Skeletal muscle satellite cell (primary cell): ENCODE results near the gene NEURL1B.
A peak's percentile ranks its signal among the peaks of the same experiment; 100 is the strongest.
"Not testable (repeated sequence)": the region's sequence is repeated elsewhere in the genome, so short reads cannot be mapped to it uniquely, and the experiment has no call there.

Experiments
- H3K27me3 ChIP-seq: 2 replicates; pipeline ENCODE4 v1.7.0; 2013; ENCODE audit warnings: low read length; ENCODE audit not compliant: control insufficient read depth, insufficient read depth
- H3K36me3 ChIP-seq: 2 replicates; pipeline ENCODE4 v1.7.0; 2013; ENCODE audit warnings: mild to moderate bottlenecking, control low read depth, low read length; ENCODE audit not compliant: insufficient read depth
- H3K4me1 ChIP-seq: 2 replicates; pipeline ENCODE4 v1.7.0; 2013; ENCODE audit warnings: low read length; ENCODE audit not compliant: control insufficient read depth, insufficient read depth
- H3K4me2 ChIP-seq: 2 replicates; pipeline ENCODE4 v1.7.0; 2013; ENCODE audit warnings: mild to moderate bottlenecking, low read length
- H3K4me3 ChIP-seq: 2 replicates; pipeline ENCODE4 v1.7.0; 2013; ENCODE audit warnings: low read length
- H3K9ac ChIP-seq: 2 replicates; pipeline ENCODE4 v1.7.0; 2013; ENCODE audit warnings: mild to moderate bottlenecking, low read depth, low read length, moderate library complexity
- H3K9me3 ChIP-seq: replicated peaks from 2 replicates; pipeline ENCODE4 v1.7.0; 2013; ENCODE audit warnings: mild to moderate bottlenecking, control low read depth, low read length

Gene NEURL1B

GRCh38 chr5:172706796-172707195 is 65.7 kb downstream of the NEURL1B start:
- H3K9me3 ChIP-seq = no peaks in the 10 kb centered on the region
- H3K4me2 ChIP-seq = no peak overlapping the region
- no peak overlapping the region for H3K4me3 ChIP-seq
- H3K9ac ChIP-seq = no peak overlapping the region
- H3K27me3 ChIP-seq = peaks cover 11% of the 10 kb centered on the region
- H3K4me1 ChIP-seq = peaks cover 5% of the 10 kb centered on the region
- no peaks in the 10 kb centered on the region for H3K36me3 ChIP-seq

GRCh38 chr5:172707285-172708182 is 66.5 kb downstream of the NEURL1B start:
- peaks cover 9% of the 10 kb centered on the region for H3K27me3 ChIP-seq
- H3K36me3 ChIP-seq = no peaks in the 10 kb centered on the region
- peak overlapping the region; percentile 45 for H3K4me2 ChIP-seq
- peaks cover 5% of the 10 kb centered on the region for H3K4me1 ChIP-seq
- H3K9ac ChIP-seq = no peak overlapping the region
- no peaks in the 10 kb centered on the region for H3K9me3 ChIP-seq
- H3K4me3 ChIP-seq = no peak overlapping the region

GRCh38 chr5:172708183-172708505 is 67.1 kb downstream of the NEURL1B start:
- Histone ChIP-seq H3K9me3 (no peaks in the 10 kb centered on the region), H3K4me2 (no peak overlapping the region), H3K9ac (no peak overlapping the region), H3K4me3 (no peak overlapping the region), H3K4me1 (peaks cover 6% of the 10 kb centered on the region), H3K36me3 (no peaks in the 10 kb centered on the region), H3K27me3 (peaks cover 3% of the 10 kb centered on the region)

- Histone ChIP-seq H3K9ac (no peak overlapping the region), H3K4me2 (no peak overlapping the region), H3K9me3 (no peaks in the 10 kb centered on the region), H3K4me1 (peaks cover 25% of the 10 kb centered on the region), H3K4me3 (no peak overlapping the region), H3K36me3 (no peaks in the 10 kb centered on the region), H3K27me3 (no peaks in the 10 kb centered on the region)
Observed at GRCh38 chr5:172710676-172711075, 69.6 kb downstream of the NEURL1B start.

GRCh38 chr5:172711321-172711861 is 70.3 kb downstream of the NEURL1B start:
- peaks cover 26% of the 10 kb centered on the region for H3K4me1 ChIP-seq
- not testable (repeated sequence) for H3K9ac ChIP-seq, H3K36me3 ChIP-seq, H3K9me3 ChIP-seq, H3K4me3 ChIP-seq, H3K4me2 ChIP-seq, H3K27me3 ChIP-seq

GRCh38 chr5:172712610-172713009 is 71.5 kb downstream of the NEURL1B start:
- no peak overlapping the region for H3K9ac ChIP-seq
- no peaks in the 10 kb centered on the region for H3K36me3 ChIP-seq
- H3K4me3 ChIP-seq = no peak overlapping the region
- H3K27me3 ChIP-seq = no peaks in the 10 kb centered on the region
- H3K4me2 ChIP-seq = no peak overlapping the region
- peaks cover 33% of the 10 kb centered on the region for H3K4me1 ChIP-seq
- no peaks in the 10 kb centered on the region for H3K9me3 ChIP-seq

- Histone ChIP-seq H3K4me2 (peak overlapping the region; percentile 73), H3K9ac (peak overlapping the region; percentile 23), H3K9me3 (no peaks in the 10 kb centered on the region), H3K36me3 (no peaks in the 10 kb centered on the region), H3K4me3 (no peak overlapping the region), H3K27me3 (no peaks in the 10 kb centered on the region), H3K4me1 (peaks cover 32% of the 10 kb centered on the region)
Observed at GRCh38 chr5:172713113-172713808, 72.2 kb downstream of the NEURL1B start.

- Histone ChIP-seq H3K36me3 (no peaks in the 10 kb centered on the region), H3K9me3 (no peaks in the 10 kb centered on the region), H3K4me1 (peaks cover 32% of the 10 kb centered on the region)
Observed at GRCh38 chr5:172713809-172714490, 72.9 kb downstream of the NEURL1B start.

GRCh38 chr5:172714491-172715420 is 73.7 kb downstream of the NEURL1B start:
- Histone ChIP-seq H3K4me1 (peaks cover 32% of the 10 kb centered on the region), H3K9ac (peak overlapping the region; percentile 57), H3K9me3 (no peaks in the 10 kb centered on the region), H3K36me3 (no peaks in the 10 kb centered on the region), H3K4me3 (no peak overlapping the region), H3K4me2 (no peak overlapping the region), H3K27me3 (no peaks in the 10 kb centered on the region)

More at GRCh38 chr5:172713809-172714490, 72.9 kb downstream of the NEURL1B start:
- Histone ChIP-seq H3K9ac (peak overlapping the region; percentile 57), H3K4me3 (no peak overlapping the region), H3K27me3 (no peaks in the 10 kb centered on the region), H3K4me2 (no peak overlapping the region)

GRCh38 chr5:172715421-172715780 is 74.3 kb downstream of the NEURL1B start:
- Histone ChIP-seq H3K4me3 (no peak overlapping the region), H3K36me3 (no peaks in the 10 kb centered on the region), H3K9me3 (no peaks in the 10 kb centered on the region), H3K9ac (peak overlapping the region; percentile 57), H3K4me2 (no peak overlapping the region), H3K27me3 (no peaks in the 10 kb centered on the region), H3K4me1 (peaks cover 32% of the 10 kb centered on the region)
